Prostate gland (tissue), 2 donors: Measurements from ENCODE around the gene USP17L19. TPM values are rescaled to one million over a fixed set of nuclear protein-coding genes. Genes with fewer than 3 reads are reported as not detected.
"Not testable (repeated sequence)": the region's sequence is repeated elsewhere in the genome, so short reads cannot be mapped to it uniquely, and the experiment has no call there.

Experiments
- DNase-seq: peaks from one replicate; pipeline ENCODE4 v3.0.0-alpha.2; 2019; ENCODE audit warnings: low spot score
- H3K27ac ChIP-seq, 2 donors: fragments of 200-600 bp; sonication (generic); 2 replicates each; pipeline ENCODE4 v1.5.1; 2017 to 2019
- H3K27me3 ChIP-seq: fragments of 200-600 bp; sonication (generic); replicated peaks from 2 replicates; pipeline ENCODE4 v1.5.1; 2019; ENCODE audit not compliant: insufficient read depth
- H3K36me3 ChIP-seq, 2 donors: fragments of 200-600 bp; sonication (generic); 1 replicate in 1 of 2; 2 replicates in 1 of 2; pipeline versions ENCODE4 v1.5.1 to v1.8.1; 2017 to 2019
- H3K4me1 ChIP-seq: fragments of 200-600 bp; sonication (generic); replicated peaks from 2 replicates; pipeline ENCODE4 v1.5.1; 2019
- H3K4me3 ChIP-seq, 2 donors: fragments of 200-600 bp; sonication (generic); 2 replicates each; pipeline ENCODE4 v1.5.1; 2017 to 2019
- H3K9me3 ChIP-seq: fragments of 200-600 bp; sonication (generic); 2 replicates; pipeline ENCODE4 v1.5.1; 2017
- WGBS: methylation state at CpG from one replicate; pipeline ENCODE4 v1.1.5; 2018; 5-methylcytosine and 5-hydroxymethylcytosine counted together
- intact Hi-C: fragments of 100-400 bp; cut with DNase I; formaldehyde crosslinking; loops from one replicate; pipeline ENCODE4 v1.14.2; 2022
- total RNA-seq, 2 donors: library from RNA; depleted of rRNA; stranded (reverse); fragments of >200 nt; gene quantifications; one replicate each; pipeline ENCODE4 v1.1.0, GENCODE V29; 2016

The USP17L19 gene, protein sequence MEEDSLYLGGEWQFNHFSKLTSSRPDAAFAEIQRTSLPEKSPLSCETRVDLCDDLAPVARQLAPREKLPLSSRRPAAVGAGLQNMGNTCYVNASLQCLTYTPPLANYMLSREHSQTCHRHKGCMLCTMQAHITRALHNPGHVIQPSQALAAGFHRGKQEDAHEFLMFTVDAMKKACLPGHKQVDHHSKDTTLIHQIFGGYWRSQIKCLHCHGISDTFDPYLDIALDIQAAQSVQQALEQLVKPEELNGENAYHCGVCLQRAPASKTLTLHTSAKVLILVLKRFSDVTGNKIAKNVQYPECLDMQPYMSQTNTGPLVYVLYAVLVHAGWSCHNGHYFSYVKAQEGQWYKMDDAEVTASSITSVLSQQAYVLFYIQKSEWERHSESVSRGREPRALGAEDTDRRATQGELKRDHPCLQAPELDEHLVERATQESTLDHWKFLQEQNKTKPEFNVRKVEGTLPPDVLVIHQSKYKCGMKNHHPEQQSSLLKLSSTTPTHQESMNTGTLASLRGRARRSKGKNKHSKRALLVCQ
- total RNA-seq, result not detected

DNA sequence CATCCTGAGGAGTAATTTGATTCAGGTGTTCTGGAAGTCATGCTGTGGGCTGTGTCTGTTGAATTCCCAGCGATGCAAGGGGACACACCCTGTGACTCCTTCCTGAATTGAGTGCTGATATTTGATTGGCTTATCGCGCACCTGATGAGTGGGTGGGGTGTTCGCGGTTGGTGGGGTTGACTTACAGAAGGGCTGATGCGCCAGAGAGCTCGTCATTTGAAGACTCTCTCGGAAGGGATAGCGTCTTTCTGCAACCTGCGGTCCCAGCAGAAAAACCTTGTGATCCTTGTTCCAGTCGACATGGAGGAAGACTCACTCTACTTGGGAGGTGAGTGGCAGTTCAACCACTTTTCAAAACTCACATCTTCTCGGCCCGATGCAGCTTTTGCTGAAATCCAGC is at the start of gene USP17L19:
Gene USP17L19, plus strand, starts transcription at position 301 of the 400 bp plus-strand sequence. Its CDS starts 0 bp downstream, at position 301.
- DNase-seq, H3K4me3 ChIP-seq, H3K27ac ChIP-seq, H3K27me3 ChIP-seq, H3K36me3 ChIP-seq, H3K9me3 ChIP-seq, intact Hi-C loops, H3K4me1 ChIP-seq: not testable (repeated sequence)
- WGBS, result no CpG with 5 or more reads among the region's 13 CpGs

DNA sequence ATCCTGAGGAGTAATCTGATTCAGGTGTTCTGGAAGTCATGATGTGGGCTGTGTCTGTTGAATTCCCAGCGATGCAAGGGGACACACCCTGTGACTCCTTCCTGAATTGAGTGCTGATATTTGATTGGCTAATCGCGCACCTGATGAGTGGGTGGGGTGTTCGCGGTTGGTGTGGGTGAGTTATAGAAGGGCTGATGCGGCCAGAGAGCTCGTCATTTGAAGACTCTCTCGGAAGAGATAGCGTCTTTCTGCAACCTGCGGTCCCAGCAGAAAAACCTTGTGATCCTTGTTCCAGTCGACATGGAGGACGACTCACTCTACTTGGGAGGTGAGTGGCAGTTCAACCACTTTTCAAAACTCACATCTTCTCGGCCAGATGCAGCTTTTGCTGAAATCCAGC is 42.8 kb upstream of the USP17L19 start, which contains the start of gene USP17L10:
Gene USP17L10, plus strand, starts transcription at position 301 of the 400 bp plus-strand sequence. Its CDS starts 0 bp downstream, at position 301.
- no CpG with 5 or more reads among the region's 13 CpGs for whole genome bisulfite sequencing
- not testable (repeated sequence) for H3K4me3 ChIP-seq

DNA sequence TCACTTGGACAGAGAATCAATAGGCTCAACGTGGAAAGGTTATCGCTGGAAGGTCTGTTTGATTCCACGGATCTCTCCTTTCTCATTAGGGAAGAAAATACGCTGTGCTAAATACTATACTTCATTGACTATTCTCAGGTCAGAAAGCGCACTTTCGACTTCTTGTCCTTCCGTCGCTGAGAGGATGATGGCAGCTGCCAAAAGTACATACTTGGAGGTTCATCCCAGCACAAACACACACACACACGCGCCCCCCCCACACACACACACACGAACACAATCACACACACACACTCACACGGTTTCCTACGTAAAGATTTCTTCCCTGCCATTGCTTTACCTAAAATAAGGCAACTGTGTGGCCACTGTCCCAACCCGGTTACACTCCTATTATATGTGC is 38.5 kb upstream of the USP17L19 start:
- DNase-seq, result peak; percentile 2
- H3K36me3 ChIP-seq, H3K4me1 ChIP-seq, H3K4me3 ChIP-seq, H3K27me3 ChIP-seq, H3K9me3 ChIP-seq, H3K27ac ChIP-seq, intact Hi-C loops: not testable (repeated sequence)
- 76% methylated on average over 9 of the region's 14 CpGs for WGBS

More for the DNA sequence above, 42.8 kb upstream of the USP17L19 start, which contains the start of gene USP17L10:
- H3K36me3 ChIP-seq, H3K27ac ChIP-seq, intact Hi-C loops, H3K27me3 ChIP-seq, H3K9me3 ChIP-seq, DNase-seq, H3K4me1 ChIP-seq: not testable (repeated sequence)

DNA sequence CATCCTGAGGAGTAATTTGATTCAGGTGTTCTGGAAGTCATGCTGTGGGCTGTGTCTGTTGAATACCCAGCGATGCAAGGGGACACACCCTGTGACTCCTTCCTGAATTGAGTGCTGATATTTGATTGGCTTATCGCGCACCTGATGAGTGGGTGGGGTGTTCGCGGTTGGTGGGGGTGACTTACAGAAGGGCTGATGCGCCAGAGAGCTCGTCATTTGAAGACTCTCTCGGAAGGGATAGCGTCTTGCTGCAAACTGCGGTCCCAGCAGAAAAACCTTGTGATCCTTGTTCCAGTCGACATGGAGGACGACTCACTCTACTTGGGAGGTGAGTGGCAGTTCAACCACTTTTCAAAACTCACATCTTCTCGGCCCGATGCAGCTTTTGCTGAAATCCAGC is 38.1 kb upstream of the USP17L19 start, which contains the start of gene USP17L11:
Gene USP17L11, plus strand, starts transcription at position 301 of the 400 bp plus-strand sequence. Its CDS starts 0 bp downstream, at position 301.
- intact Hi-C loops, H3K27ac ChIP-seq, H3K4me3 ChIP-seq, H3K27me3 ChIP-seq, H3K36me3 ChIP-seq, H3K9me3 ChIP-seq, DNase-seq, H3K4me1 ChIP-seq: not testable (repeated sequence)
- no CpG with 5 or more reads among the region's 14 CpGs for WGBS

DNA sequence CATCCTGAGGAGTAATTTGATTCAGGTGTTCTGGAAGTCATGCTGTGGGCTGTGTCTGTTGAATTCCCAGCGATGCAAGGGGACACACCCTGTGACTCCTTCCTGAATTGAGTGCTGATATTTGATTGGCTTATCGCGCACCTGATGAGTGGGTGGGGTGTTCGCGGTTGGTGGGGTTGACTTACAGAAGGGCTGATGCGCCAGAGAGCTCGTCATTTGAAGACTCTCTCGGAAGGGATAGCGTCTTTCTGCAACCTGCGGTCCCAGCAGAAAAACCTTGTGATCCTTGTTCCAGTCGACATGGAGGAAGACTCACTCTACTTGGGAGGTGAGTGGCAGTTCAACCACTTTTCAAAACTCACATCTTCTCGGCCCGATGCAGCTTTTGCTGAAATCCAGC is 33.3 kb upstream of the USP17L19 start, which contains the start of gene USP17L12:
Gene USP17L12, plus strand, starts transcription at position 301 of the 400 bp plus-strand sequence. Its CDS starts 0 bp downstream, at position 301.
- H3K9me3 ChIP-seq, DNase-seq, H3K36me3 ChIP-seq, H3K4me3 ChIP-seq, intact Hi-C loops, H3K27me3 ChIP-seq, H3K27ac ChIP-seq, H3K4me1 ChIP-seq: not testable (repeated sequence)
- WGBS, result no CpG with 5 or more reads among the region's 13 CpGs

DNA sequence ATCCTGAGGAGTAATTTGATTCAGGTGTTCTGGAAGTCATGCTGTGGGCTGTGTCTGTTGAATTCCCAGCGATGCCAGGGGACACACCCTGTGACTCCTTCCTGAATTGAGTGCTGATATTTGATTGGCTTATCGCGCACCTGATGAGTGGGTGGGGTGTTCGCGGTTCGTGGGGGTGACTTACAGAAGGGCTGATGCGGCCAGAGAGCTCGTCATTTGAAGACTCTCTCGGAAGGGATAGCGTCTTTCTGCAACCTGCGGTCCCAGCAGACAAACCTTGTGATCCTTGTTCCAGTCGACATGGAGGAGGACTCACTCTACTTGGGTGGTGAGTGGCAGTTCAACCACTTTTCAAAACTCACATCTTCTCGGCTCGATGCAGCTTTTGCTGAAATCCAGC is 28.6 kb upstream of the USP17L19 start, which contains the start of gene USP17L13:
Gene USP17L13, plus strand, starts transcription at position 301 of the 400 bp plus-strand sequence. Its CDS starts 0 bp downstream, at position 301.
- H3K27ac ChIP-seq, H3K27me3 ChIP-seq, H3K9me3 ChIP-seq, intact Hi-C loops, H3K4me1 ChIP-seq, DNase-seq, H3K36me3 ChIP-seq, H3K4me3 ChIP-seq: not testable (repeated sequence)
- no CpG with 5 or more reads among the region's 14 CpGs for WGBS

DNA sequence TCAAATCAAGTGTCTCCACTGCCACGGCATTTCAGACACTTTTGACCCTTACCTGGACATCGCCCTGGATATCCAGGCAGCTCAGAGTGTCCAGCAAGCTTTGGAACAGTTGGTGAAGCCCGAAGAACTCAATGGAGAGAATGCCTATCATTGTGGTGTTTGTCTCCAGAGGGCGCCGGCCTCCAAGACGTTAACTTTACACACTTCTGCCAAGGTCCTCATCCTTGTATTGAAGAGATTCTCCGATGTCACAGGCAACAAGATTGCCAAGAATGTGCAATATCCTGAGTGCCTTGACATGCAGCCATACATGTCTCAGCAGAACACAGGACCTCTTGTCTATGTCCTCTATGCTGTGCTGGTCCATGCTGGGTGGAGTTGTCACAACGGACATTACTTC is 22.9 kb upstream of the USP17L19 start:
- H3K4me3 ChIP-seq, H3K4me1 ChIP-seq, H3K27ac ChIP-seq, H3K9me3 ChIP-seq, H3K27me3 ChIP-seq, intact Hi-C loops, H3K36me3 ChIP-seq: not testable (repeated sequence)
- 92% methylated on average over 5 of the region's 8 CpGs for WGBS
- DNase-seq, result peak; percentile 2

DNA sequence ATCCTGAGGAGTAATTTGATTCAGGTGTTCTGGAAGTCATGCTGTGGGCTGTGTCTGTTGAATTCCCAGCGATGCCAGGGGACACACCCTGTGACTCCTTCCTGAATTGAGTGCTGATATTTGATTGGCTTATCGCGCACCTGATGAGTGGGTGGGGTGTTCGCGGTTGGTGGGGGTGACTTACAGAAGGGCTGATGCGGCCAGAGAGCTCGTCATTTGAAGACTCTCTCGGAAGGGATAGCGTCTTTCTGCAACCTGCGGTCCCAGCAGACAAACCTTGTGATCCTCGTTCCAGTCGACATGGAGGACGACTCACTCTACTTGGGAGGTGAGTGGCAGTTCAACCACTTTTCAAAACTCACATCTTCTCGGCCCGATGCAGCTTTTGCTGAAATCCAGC is 19.1 kb upstream of the USP17L19 start, which contains the start of gene USP17L15:
Gene USP17L15, plus strand, starts transcription at position 301 of the 400 bp plus-strand sequence. Its CDS starts 0 bp downstream, at position 301.
- DNase-seq, H3K4me3 ChIP-seq, H3K27ac ChIP-seq, H3K27me3 ChIP-seq, intact Hi-C loops, H3K36me3 ChIP-seq, H3K4me1 ChIP-seq, H3K9me3 ChIP-seq: not testable (repeated sequence)
- no CpG with 5 or more reads among the region's 15 CpGs for WGBS

DNA sequence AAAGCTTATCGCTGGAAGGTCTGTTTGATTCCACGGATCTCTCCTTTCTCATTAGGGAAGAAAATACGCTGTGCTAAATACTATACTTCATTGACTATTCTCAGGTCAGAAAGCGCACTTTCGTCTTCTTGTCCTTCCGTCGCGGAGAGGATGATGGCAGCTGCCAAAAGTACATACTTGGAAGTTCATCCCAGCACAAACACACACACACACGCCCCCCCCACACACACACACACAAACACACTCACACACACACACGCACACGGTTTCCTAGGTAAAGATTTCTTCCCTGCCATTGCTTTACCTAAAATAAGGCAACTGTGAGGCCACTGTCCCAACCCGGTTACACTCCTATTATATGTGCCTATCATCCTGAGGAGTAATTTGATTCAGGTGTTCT is 14.7 kb upstream of the USP17L19 start:
- H3K9me3 ChIP-seq, H3K27me3 ChIP-seq, DNase-seq, H3K27ac ChIP-seq, intact Hi-C loops, H3K4me1 ChIP-seq, H3K4me3 ChIP-seq, H3K36me3 ChIP-seq: not testable (repeated sequence)
- no CpG with 5 or more reads among the region's 12 CpGs for WGBS

DNA sequence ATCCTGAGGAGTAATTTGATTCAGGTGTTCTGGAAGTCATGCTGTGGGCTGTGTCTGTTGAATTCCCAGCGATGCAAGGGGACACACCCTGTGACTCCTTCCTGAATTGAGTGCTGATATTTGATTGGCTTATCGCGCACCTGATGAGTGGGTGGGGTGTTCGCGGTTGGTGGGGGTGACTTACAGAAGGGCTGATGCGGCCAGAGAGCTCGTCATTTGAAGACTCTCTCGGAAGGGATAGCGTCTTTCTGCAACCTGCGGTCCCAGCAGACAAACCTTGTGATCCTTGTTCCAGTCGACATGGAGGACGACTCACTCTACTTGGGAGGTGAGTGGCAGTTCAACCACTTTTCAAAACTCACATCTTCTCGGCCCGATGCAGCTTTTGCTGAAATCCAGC is 9.6 kb upstream of the USP17L19 start, which contains the start of gene USP17L17:
Gene USP17L17, plus strand, starts transcription at position 301 of the 400 bp plus-strand sequence. Its CDS starts 0 bp downstream, at position 301.
- H3K36me3 ChIP-seq, H3K4me1 ChIP-seq, H3K4me3 ChIP-seq, H3K27ac ChIP-seq, H3K27me3 ChIP-seq, H3K9me3 ChIP-seq, DNase-seq, intact Hi-C loops: not testable (repeated sequence)
- WGBS, result 93% methylated on average over 14 of the region's 14 CpGs

DNA sequence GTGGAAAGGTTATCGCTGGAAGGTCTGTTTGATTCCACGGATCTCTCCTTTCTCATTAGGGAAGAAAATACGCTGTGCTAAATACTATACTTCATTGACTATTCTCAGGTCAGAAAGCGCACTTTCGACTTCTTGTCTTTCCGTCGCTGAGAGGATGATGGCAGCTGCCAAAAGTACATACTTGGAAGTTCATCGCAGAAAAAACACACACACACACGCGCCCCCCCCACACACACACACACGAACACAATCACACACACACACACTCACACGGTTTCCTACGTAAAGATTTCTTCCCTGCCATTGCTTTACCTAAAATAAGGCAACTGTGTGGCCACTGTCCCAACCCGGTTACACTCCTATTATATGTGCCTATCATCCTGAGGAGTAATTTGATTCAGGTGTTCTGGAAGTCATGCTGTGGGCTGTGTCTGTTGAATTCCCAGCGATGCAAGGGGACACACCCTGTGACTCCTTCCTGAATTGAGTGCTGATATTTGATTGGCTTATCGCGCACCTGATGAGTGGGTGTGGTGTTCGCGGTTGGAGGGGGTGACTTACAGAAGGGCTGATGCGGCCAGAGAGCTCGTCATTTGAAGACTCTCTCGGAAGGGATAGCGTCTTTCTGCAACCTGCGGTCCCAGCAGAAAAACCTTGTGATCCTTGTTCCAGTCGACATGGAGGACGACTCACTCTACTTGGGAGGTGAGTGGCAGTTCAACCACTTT is 5.1 kb upstream of the USP17L19 start, which contains the start of gene USP17L18:
Gene USP17L18, plus strand, starts transcription at position 678 of the 728 bp plus-strand sequence. Its CDS starts 0 bp downstream, at position 678.
- peak; percentile 8 for DNase-seq
- intact Hi-C loops, result not testable (repeated sequence)

More for the DNA sequence above, 5.1 kb upstream of the USP17L19 start, which contains the start of gene USP17L18:
- H3K27ac ChIP-seq, H3K36me3 ChIP-seq, H3K4me3 ChIP-seq, H3K27me3 ChIP-seq, H3K9me3 ChIP-seq, H3K4me1 ChIP-seq: not testable (repeated sequence)
- WGBS, result 95% methylated on average over 16 of the region's 26 CpGs
